HG02798 (cell line): Measurements from ENCODE around the gene METAP1D.

Experiments used
- ATAC-seq: cut with Tn5 transposase; IDR thresholded peaks from one replicate; pipeline ENCODE4 v1.9.1; 2021; ENCODE audit warnings: mild to moderate bottlenecking; ENCODE audit not compliant: unreplicated experiment, poor library complexity

The METAP1D gene

DNA sequence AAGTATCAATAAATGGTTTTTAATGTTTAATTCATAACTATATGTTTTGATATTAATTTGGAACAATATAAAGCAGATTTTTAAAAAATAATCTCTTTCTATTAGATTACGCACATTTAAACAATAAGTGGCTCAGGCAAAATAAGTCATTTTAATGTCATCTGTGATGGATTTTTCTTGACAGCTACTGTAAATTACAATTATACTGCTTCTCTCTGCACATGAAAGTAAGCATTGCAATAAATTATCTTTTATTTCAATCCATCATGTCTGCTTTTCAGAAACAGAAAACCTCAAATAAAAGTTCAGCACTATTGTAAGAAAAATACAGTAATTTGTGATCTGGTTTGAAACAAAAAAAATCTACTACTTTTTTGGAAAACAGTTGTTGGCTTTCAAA is 74.5 kb downstream of the METAP1D start:
- ATAC-seq: no peak

DNA sequence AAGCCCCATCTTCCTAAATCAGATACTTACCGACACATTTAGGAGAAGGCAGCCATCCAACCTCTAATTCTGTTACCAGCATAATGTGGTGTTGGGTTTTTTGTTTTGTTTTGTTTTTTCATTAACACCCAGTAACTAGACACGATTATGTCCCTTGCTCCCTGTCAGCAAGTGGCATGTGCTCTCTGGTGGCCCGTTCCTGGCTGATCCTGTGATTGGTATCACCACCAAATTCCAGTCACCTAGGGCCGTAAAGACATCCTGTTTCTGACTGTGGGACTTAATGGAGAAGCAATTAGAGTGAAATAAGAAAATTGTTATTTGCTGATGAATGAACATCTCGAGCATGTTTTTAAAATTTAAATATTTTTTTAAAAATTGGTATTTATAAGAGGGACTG is 79.7 kb downstream of the METAP1D start:
- no peak for ATAC-seq

DNA sequence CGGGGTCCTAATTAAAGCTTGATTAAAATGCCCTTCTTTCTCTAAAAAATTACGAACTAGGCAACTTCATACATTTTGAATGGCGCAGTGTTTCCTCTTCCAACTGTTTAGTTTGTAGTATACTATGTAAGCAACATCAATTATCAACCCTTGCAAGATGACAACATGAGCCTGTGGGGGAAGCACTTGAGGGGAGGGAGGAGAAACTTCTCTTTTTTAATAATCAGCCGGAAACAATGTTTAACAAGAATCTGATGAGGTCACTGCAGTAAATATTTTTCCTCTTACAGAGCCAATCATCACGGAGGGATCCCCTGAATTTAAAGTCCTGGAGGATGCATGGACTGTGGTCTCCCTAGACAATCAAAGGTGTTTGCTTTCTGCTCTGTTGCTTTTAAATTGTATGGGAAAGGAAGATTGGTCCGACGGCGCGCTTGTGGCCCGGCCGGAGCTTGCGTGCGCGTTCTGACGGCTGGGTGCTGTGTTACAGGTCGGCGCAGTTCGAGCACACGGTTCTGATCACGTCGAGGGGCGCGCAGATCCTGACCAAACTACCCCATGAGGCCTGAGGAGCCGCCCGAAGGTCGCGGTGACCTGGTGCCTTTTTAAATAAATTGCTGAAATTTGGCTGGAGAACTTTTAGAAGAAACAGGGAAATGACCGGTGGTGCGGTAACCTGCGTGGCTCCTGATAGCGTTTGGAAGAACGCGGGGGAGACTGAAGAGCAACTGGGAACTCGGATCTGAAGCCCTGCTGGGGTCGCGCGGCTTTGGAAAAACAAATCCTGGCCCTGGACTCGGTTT is 80.3 kb downstream of the METAP1D start:
- ATAC-seq: no peak

DNA sequence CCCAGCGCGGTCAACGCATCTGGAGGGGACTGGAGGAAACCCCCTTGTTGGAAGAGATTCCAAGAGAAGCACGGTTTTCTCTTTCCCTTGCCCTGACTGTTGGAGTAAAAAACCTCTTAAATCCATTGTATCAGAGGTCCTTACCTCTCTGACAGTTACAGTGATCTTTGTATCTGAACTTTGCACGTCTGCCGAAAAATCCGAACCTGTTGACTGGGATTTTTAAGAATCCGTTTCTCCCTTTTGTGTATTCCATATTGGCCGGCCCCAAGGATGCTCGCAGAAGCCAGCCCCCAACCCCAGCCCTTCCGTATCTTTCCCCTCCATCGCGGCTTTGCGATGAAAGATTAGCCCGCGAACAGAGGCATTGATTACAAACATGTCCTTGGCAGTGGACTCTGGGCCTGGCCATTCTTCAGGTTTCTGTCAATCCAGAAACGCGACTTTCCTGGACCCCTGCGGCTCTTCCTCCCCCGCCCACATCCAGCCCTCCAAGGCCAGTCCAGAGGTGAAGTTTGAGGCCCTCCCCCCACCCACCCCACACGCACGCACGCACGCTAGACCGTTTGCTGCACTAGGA is 81.0 kb downstream of the METAP1D start:
- ATAC-seq: no peak

DNA sequence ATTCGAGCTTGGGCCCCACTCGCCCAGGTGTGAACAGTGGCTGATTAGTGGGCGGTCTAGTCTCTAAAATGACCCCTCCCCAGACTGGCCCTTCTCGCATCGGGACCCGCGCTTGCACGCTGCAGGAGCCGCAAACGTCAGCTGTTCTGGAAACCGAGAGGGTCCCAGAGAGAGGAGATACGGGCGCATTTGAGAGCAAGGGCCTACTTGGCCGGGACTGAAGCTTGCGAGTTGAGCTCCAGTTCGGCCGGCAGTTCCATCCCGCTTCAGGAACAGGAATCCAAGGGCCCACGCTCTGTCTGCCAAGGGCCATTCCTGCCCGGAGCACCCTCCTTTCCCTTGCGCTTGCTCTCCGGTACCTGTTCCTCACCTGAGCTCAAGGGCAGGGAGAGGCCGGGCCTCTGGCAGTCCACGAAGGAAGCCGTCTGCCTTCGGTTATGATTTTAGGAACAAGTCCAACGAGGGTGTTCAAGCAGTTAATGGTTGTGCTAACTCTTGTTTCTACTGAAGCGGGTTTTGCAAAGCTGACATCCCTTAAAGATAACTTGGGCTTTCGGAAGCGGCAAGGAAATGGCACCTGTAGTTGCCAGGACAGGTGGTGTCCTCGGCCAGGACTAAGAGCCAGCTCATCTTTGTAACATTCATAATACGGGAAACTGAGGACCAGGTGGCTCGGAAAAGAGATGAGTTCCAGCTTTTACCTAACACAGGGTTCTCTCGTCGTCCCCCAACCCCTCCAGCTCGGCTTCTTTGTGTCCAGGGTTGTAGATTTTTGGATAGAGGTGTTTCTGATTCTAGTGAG is 81.7 kb downstream of the METAP1D start:
- ATAC-seq: no peak

DNA sequence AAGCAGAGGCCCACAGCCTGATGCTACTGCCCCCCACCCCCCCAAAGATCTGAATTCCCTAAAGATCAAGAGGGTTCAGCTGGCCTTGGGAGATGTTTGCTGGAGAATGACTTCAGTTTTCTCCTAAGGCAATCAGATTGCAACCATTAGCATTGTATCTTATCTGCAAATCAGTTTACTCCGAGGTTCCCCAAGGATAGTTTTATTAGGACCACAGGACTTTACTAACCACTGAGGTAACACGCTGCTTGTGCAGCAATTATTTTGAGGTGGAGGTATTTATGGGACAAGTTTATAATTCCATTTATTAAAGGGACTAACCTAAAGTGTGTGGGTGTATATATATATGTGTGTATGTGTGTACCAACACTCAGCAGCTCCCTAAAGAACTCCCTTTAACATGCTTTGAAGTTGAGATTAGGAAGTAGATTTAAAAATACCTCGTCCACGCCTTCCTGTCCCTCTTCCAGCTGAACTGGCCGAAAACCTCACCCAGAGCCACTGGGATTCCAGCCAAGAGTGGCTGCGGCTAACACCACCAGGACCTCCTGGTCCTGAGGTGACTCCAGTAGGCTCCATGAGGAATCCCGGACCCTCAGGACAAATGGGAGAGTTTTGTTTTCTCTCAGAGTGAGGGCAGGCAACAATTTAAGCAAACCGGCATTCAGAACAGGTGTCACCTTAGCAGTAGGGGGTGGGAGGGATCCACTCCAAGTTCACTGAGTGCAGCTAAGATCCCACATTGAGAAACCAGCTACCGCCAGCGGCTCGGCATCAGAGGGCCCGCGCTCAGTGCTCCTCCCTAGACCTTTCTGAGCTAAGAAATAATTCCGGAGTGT is 82.6 kb downstream of the METAP1D start:
- ATAC-seq: no peak

DNA sequence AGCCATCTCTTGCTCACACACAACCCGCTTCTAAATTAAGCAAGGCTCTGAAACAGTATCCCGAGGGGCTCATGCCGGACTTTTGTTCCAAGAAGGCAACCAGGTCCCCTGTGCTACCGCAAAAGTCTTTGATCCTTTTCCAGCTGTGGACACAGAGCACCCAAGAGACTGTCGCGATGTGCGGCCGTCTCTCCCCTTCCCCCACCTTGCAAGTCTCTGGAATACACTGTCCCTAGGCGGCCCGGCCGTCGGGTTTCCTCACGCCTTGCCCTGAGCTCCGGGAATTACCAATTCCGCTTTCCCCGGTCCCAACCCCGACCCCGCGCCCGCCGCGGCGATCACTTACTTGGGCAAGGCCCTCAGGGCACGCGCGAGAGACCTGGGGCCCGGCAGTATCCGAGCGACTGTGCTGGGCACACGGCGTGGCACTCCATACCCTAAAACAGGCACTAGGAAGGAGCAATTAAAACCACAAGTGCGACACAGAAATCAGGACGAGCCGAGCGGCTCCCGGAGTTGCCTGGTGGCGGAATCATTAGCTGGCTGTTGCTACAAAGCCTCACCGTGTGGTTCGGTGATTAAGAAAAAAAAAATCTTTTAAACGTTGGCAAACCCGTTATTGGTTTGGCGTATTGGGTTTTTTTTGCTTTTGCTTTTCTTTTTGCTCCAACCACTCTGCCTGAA is 83.3 kb downstream of the METAP1D start:
- no peak for ATAC-seq

DNA sequence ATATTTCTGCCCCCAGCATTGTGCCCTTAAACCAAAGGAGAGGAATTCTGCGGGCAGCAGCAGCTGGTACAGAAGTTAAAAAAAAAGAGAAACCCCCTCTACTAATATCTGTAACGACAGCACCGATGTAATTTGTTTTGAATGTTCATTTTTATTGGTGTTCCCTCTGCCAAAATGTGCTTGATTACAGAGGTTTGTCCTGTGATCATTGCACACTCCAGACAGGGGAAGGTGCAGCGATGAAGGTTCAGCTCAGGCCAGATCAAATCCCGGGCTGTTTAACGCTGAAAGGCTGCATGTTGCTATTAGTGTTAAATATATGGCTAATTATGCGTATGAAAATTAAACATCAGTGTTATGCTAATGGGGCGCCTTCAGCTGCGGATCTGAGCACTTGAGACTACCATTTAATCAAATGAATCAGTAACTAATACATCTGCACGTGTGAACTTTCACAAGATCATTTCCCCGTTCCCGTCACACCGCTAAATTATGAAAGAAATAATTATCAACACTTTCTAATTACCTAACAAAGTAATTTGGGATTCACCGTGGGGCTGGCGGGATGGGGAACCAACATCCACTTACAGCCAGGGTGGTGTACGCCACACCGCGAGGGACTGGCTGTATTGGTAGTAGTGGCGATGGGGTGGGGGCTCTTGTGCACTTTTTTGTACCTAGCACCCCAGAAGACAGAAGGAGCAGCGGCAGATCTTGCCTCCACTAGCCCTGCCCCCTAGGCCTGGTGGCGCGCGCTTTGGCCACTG is 84.1 kb downstream of the METAP1D start:
- no peak for ATAC-seq

DNA sequence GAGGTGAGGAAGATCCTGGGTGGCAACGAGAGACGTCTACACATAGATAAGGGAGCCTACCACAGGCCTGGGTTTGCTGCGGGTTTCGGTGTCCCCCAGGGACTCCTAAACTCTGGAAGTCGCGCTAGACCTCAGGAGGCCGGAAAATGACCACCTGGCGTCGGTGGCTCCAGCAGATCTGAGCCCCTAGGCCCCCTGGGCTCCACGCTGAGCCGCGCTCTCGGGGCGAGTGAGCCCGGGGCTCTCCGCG is 84.6 kb downstream of the METAP1D start:
- no peak for ATAC-seq

DNA sequence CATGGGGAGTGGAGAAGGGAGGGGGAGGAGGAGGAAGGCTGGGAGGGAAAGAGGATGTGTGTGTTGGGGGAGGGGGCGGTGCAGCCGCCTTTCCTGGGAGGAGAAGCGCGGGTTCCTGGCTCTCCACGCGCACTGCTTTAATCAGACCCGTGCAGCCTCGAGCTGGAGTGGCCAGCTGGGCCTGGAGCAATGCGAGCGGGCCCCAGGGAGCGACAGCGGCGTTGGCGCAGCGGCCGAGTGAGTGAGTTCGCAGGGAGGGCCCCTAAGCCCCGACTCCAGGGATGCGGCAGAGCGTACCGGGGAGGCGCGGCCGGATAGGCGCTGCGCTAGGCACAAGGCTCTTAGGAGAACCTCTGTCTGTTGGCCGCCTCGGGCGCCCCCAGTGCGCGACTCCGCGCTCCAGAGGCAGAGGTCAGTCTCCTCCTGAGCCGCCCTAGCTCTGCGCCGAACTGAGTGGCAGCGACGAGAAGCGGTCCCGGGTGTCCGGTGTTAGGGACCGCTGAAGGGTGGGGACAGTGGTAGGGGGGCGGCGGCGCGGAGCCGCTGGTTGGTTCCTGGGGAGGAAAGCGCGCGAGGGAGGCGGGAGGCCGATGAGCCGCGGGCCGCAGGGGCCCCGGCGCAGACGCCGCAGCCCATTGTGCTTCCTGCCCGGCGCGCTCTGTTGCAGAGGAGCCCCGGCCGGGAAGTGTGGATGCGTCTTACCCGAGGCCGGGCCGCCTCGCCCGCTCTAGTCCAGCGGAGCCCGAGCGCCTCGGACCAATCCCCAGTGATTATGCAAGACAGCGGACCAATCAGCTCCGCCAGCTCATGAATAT is 85.1 kb downstream of the METAP1D start:
- peak; percentile 95 for ATAC-seq

DNA sequence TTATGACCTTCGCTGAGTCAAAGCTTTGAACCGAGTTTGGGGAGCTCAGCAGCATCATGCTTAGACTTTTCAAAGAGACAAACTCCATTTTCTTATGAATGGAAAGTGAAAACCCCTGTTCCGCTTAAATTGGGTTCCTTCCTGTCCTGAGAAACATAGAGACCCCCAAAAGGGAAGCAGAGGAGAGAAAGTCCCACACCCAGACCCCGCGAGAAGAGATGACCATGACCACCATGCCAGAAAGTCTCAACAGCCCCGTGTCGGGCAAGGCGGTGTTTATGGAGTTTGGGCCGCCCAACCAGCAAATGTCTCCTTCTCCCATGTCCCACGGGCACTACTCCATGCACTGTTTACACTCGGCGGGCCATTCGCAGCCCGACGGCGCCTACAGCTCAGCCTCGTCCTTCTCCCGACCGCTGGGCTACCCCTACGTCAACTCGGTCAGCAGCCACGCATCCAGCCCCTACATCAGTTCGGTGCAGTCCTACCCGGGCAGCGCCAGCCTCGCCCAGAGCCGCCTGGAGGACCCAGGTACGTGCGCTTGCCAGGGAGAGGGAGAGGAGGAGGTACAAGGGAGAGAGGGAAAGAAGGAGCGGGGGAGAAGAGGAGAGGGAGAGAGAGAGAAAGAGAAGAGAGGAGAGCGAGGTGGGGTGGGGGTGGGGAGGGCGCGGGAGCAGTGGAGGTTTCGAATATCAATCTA is 85.9 kb downstream of the METAP1D start, which contains the start of gene DLX1:
DLX1 (plus strand) TSS at position 48 of the 700 bp plus-strand sequence; CDS start at position 219, 171 bp downstream.
- peak; percentile 17 for ATAC-seq

DNA sequence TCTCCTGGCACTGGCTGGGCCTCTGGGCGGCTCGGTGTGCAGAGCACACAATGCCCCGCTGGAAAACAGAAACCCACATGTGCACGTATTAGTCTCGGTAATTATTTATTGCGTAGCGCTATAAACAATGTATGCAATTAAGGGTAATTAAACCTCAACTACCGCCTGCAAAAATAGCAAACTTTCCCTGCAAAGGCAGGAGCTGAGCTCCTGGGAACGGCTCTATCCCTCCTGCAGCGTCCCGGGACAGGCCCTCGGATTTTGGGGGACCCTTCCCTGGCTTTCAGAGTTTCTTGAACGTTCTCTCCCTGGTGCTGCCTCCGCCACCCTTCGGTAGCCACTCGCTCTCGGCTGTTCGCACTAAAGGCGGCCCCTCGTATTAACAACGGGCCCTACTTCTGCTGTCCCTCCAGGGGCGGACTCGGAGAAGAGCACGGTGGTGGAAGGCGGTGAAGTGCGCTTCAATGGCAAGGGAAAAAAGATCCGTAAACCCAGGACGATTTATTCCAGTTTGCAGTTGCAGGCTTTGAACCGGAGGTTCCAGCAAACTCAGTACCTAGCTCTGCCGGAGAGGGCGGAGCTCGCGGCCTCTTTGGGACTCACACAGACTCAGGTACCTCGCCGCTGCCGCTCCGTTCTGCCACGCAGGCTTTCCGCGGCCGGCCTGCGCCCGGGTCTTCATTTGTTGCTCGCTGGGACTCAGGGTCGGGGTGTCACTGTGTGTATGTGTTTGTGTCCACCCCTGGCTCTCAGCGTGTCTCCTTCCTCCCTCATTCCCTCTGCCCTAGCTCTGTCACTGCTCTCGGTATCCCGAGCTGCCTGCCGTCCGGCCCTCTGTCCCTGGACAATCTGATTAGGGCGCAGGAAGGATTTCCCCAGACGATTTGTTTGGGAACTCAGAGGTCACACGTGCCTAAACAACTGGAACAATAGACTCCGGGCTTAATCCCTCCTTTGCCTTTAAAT is 86.8 kb downstream of the METAP1D start:
- ATAC-seq: no peak

DNA sequence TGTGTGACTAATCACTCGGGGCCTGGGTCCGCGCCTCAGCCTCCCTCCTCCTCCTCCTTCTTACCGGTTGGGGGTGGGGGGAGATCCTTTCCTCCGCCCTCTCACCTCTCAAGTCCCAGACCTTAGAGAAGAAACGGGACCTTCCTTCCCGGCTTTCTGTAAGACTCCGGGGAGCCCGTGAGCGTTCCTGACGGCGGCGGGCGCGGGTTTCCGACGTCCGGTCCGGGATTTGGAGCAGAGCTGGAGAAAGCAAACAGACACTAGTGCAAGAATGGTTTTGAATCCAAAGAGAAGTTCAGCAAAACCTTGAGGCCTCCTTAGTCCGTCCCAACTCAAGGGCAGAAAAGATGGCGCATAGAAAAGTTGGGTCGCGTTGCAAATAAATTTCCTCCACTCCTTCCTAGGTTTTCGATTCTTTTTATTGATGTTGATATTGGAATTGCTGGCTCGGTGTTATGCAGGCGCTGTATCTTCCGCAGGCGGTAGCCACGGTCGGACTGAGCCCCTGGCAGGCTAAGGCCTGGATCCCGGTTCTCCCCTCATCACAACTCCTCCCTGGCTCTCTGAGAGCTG is 87.5 kb downstream of the METAP1D start:
- ATAC-seq: no peak

DNA sequence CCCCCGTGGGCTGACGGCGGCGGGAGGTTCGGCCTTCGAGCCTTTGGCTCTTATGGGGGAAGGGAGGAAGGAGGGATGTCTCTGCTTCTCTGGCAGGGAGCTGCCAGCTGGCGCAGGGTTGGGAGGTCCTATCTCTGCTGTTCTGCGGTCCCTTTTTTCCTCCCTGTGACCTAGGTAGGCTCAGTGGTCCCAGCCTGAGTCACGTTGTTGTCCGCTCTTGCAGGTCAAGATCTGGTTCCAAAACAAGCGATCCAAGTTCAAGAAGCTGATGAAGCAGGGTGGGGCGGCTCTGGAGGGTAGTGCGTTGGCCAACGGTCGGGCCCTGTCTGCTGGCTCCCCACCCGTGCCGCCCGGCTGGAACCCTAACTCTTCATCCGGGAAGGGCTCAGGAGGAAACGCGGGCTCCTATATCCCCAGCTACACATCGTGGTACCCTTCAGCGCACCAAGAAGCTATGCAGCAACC is 88.1 kb downstream of the METAP1D start:
- no peak for ATAC-seq

DNA sequence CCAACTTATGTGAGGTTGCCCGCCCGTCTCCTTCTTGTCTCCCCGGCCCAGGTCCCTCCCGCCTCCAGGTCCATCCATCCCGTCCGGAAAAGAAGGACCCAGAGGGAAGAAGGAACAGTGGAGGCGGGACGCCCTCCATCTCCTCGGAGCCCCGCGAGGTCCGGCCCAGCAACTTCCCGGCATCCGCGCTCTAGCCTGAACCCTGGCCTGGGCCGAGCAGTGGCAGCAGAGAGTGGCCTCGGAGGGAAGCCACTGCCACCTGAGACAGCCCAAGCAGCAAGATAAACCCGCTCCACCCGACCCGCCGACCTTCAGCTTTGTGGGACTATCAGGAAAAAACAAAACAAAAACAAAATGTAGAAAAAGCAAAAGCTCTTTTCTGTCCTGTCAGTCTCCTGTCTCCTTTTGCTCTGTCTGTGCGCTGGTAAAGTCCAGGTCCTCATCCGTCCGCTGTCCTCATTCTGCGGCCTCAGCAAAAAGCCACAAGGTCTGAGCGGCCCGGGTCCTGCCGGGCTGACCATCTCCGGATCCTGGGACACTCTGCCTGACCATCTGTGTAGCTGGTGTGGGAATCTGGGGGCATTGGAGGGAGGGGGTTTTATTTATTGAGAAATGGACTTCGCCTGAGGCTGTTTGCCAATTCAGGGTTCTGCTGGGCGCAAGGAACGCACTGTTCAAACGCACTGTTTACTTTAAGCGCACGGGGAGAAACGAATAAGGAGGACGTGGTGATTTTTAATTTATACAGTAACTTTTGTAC is 88.7 kb downstream of the METAP1D start:
- ATAC-seq: no peak
